HCT116 (cell line): ENCODE results near the gene NOC4L. TPM values are rescaled to one million over a fixed set of nuclear protein-coding genes. Genes with fewer than 3 reads are reported as not detected.

Source experiments
- ATAC-seq: fragments of 200-7000 bp; cut with Tn5 transposase; 2 replicates; pipeline ENCODE4 v1.9.1; 2020; ENCODE audit warnings: mild to moderate bottlenecking, moderate library complexity
- BruUV-seq: library from RNA; stranded (reverse); fragments of 400-500 nt; replicated peaks from 2 replicates; lab custom pipeline; 2021; lab: Mats Ljungman, UMichigan
- CTCF ChIA-PET: fragments of 300-600 bp; sonication (Branson Sonifier 250); formaldehyde crosslinking; loops from one replicate; lab custom pipeline; 2021; ENCODE audit warnings: antibody characterized with exemption; lab: Charles Lee
- POLR2A ChIA-PET: fragments of 300-600, 350-600 bp; sonication (Branson Sonifier 250); formaldehyde crosslinking; loops from one replicate; lab custom pipeline; 2021; ENCODE audit warnings: antibody characterized with exemption; lab: Charles Lee
- RAD21 ChIA-PET, 2 experiments: fragments of 300-600 bp; sonication (Branson Sonifier 250); formaldehyde crosslinking; loops; one replicate each; lab custom pipeline; 2023; ENCODE audit warnings: low total read pairs in 2 of 2; ENCODE audit not compliant: uncharacterized antibody in 2 of 2, unreplicated experiment in 2 of 2, low non-redundant PET in 1 of 2; lab: Charles Lee
- DNase-seq: peaks from one replicate; pipeline ENCODE4 v3.0.0-alpha.2; 2010; ENCODE audit warnings: low read depth, low spot score
- H2AFZ ChIP-seq: fragments of 200-600 bp; shearing (Covaris generic), sonication (generic); 2 replicates; pipeline ENCODE4 v1.6.1; 2017; ENCODE audit warnings: low read depth, mixed run types, mixed read lengths, antibody characterized with exemption, low read length; ENCODE audit not compliant: poor library complexity, severe bottlenecking
- H3K27ac ChIP-seq: 2 replicates; pipeline ENCODE4 v1.5.1; 2012; ENCODE audit warnings: low read depth, low read length
- H3K27me3 ChIP-seq: fragments of 200-600 bp; sonication (generic); 2 replicates; pipeline ENCODE4 v1.6.1; 2016; ENCODE audit warnings: mixed run types, low read length, mixed read lengths; ENCODE audit not compliant: insufficient read depth
- H3K36me3 ChIP-seq, 2 experiments: fragments of 200-500 bp in 1 of 2; fragments of 200-600 bp in 1 of 2; sonication (Bioruptor generic) in 1 of 2; sonication (generic) in 1 of 2; 2 replicates each; pipeline versions ENCODE4 v1.5.1 to v1.6.1; 2014 to 2016; ENCODE audit warnings: low read length in 2 of 2, inconsistent platforms in 1 of 2, mixed read lengths in 1 of 2, mixed run types in 1 of 2; ENCODE audit not compliant: insufficient read depth in 2 of 2, control insufficient read depth in 1 of 2
- H3K4me1 ChIP-seq, 2 experiments: fragments of 200-600 bp in 1 of 2; sonication (generic) in 1 of 2; 2 replicates each; pipeline versions ENCODE4 v1.5.1 to v1.6.1; 2012 to 2017; ENCODE audit warnings: low read length in 2 of 2, inconsistent platforms in 1 of 2, mild to moderate bottlenecking in 1 of 2, mixed read lengths in 1 of 2, mixed run types in 1 of 2, moderate library complexity in 1 of 2; ENCODE audit not compliant: insufficient read depth in 2 of 2, control insufficient read depth in 1 of 2
- H3K4me2 ChIP-seq: fragments of 200-600 bp; sonication (generic); 2 replicates; pipeline ENCODE4 v1.6.1; 2017; ENCODE audit warnings: mixed run types, low read length, mixed read lengths
- H3K4me3 ChIP-seq, 2 experiments: fragments of 200-600 bp in 1 of 2; sonication (generic) in 1 of 2; replicated peaks in 1 of 2; 2 replicates each; pipeline ENCODE4 v1.5.1; 2011 to 2016; ENCODE audit warnings: low read length in 2 of 2, control low read depth in 1 of 2, low read depth in 1 of 2, mild to moderate bottlenecking in 1 of 2, mixed read lengths in 1 of 2, mixed run types in 1 of 2
- H3K79me2 ChIP-seq: fragments of 200-600 bp; sonication (generic); 2 replicates; pipeline ENCODE4 v1.6.1; 2017; ENCODE audit warnings: mild to moderate bottlenecking, mixed run types, low read length, moderate library complexity, mixed read lengths; ENCODE audit not compliant: insufficient read depth
- H3K9ac ChIP-seq: fragments of 200-600 bp; sonication (generic); 2 replicates; pipeline ENCODE4 v1.6.1; 2016; ENCODE audit warnings: low read length, mixed read lengths
- H3K9me2 ChIP-seq: fragments of 200-600 bp; sonication (generic), shearing (Covaris generic); 2 replicates; pipeline ENCODE4 v1.6.1; 2017; ENCODE audit warnings: mixed run types, mild to moderate bottlenecking, moderate library complexity; ENCODE audit not compliant: insufficient read depth
- H3K9me3 ChIP-seq, 2 experiments: fragments of 200-500 bp in 1 of 2; fragments of 200-600 bp in 1 of 2; sonication (Bioruptor generic) in 1 of 2; sonication (generic) in 1 of 2; 2 replicates each; pipeline ENCODE4 v1.6.1; 2014 to 2017; ENCODE audit warnings: low read length in 2 of 2, mixed read lengths in 2 of 2, inconsistent platforms in 1 of 2, low read depth in 1 of 2, mild to moderate bottlenecking in 1 of 2, mixed run types in 1 of 2, moderate library complexity in 1 of 2; ENCODE audit not compliant: control insufficient read depth in 1 of 2, insufficient read depth in 1 of 2
- H4K20me1 ChIP-seq: fragments of 200-600 bp; sonication (generic), shearing (Covaris generic); 2 replicates; pipeline ENCODE4 v1.6.1; 2017; ENCODE audit warnings: mixed run types, mild to moderate bottlenecking, moderate library complexity; ENCODE audit not compliant: insufficient read depth
- ATF3 ChIP-seq: IDR thresholded peaks from 2 replicates; pipeline ENCODE4 v1.6.1; 2012
- CBX3 ChIP-seq: IDR thresholded peaks from 2 replicates; pipeline ENCODE4 v1.6.1; 2012; ENCODE audit warnings: low read depth
- CEBPB ChIP-seq: IDR thresholded peaks from 2 replicates; pipeline ENCODE4 v1.6.1; 2012; ENCODE audit warnings: low read depth
- EGR1 ChIP-seq: IDR thresholded peaks from 2 replicates; pipeline ENCODE4 v1.6.1; 2012; ENCODE audit warnings: low read depth
- ELF1 ChIP-seq: IDR thresholded peaks from 2 replicates; pipeline ENCODE4 v1.6.1; 2012; ENCODE audit warnings: low read depth, borderline replicate concordance
- EZH2 ChIP-seq: fragments of 200-600 bp; sonication (generic); IDR thresholded peaks from 2 replicates; pipeline ENCODE4 v1.6.1; 2017; ENCODE audit warnings: antibody characterized with exemption, mixed run types
- EZH2phosphoT487 ChIP-seq: fragments of 200-600 bp; IDR thresholded peaks from 2 replicates; pipeline ENCODE4 v1.6.1; 2018; ENCODE audit warnings: antibody characterized with exemption, borderline replicate concordance
- FOSL1 ChIP-seq: IDR thresholded peaks from 2 replicates; pipeline ENCODE4 v1.6.1; 2012; ENCODE audit warnings: low read depth
- JUND ChIP-seq: IDR thresholded peaks from 2 replicates; pipeline ENCODE4 v1.6.1; 2012
- MAX ChIP-seq: IDR thresholded peaks from 2 replicates; pipeline ENCODE4 v1.6.1; 2012
- POLR2A ChIP-seq: IDR thresholded peaks from 2 replicates; pipeline ENCODE4 v1.7.0; 2011; ENCODE audit warnings: borderline replicate concordance; ENCODE audit not compliant: insufficient read depth, insufficient read length; ENCODE audit errors: extremely low read depth
- POLR2AphosphoS5 ChIP-seq: IDR thresholded peaks from 2 replicates; pipeline ENCODE4 v1.6.1; 2011; ENCODE audit warnings: mild to moderate bottlenecking, low read depth, low read length, moderate library complexity
- RAD21 ChIP-seq: IDR thresholded peaks from 2 replicates; pipeline ENCODE4 v1.6.1; 2012; ENCODE audit warnings: low read depth, mild to moderate bottlenecking
- SIN3A ChIP-seq: IDR thresholded peaks from 2 replicates; pipeline ENCODE4 v1.6.1; 2012; ENCODE audit warnings: low read depth
- SP1 ChIP-seq: IDR thresholded peaks from 2 replicates; pipeline ENCODE4 v1.6.1; 2012; ENCODE audit warnings: low read depth
- SRF ChIP-seq: IDR thresholded peaks from 2 replicates; pipeline ENCODE4 v1.6.1; 2012; ENCODE audit warnings: low read depth
- TCF7L2 ChIP-seq: IDR thresholded peaks from 2 replicates; pipeline ENCODE4 v1.7.0; 2011; ENCODE audit warnings: borderline replicate concordance, inconsistent platforms; ENCODE audit not compliant: insufficient read depth, insufficient read length; ENCODE audit errors: extremely low read depth
- YY1 ChIP-seq: IDR thresholded peaks from 2 replicates; pipeline ENCODE4 v1.6.1; 2011; ENCODE audit warnings: low read length, low read depth, moderate library complexity, mild to moderate bottlenecking; ENCODE audit not compliant: insufficient replicate concordance; ENCODE audit errors: extremely low read depth
- ZNF274 ChIP-seq: fragments of 200-500 bp; sonication (Bioruptor generic); IDR thresholded peaks from 2 replicates; pipeline ENCODE4 v1.6.1; 2014; ENCODE audit warnings: mild to moderate bottlenecking, low read depth, low read length, inconsistent platforms
- intact Hi-C: fragments of 100-400 bp; cut with micrococcal nuclease; formaldehyde crosslinking; loops from 2 replicates; pipeline ENCODE4 v1.10.0; 2022
- total RNA-seq: library from RNA; stranded (reverse); gene quantifications from one replicate; pipeline ENCODE4 v1.2.1, GENCODE V29; 2021; ENCODE audit not compliant: unreplicated experiment

Gene NOC4L
- total RNA-seq, 1 experiment from 2014 or later = 47.6 TPM

- H4K20me1 ChIP-seq = no peaks in the 10 kb centered on the region
- RAD21 ChIA-PET = no interaction called here
- H3K4me1 ChIP-seq = no peaks in the 10 kb centered on the region
- CTCF ChIA-PET = no interaction called here
- H3K4me2 ChIP-seq = no peak overlapping the region
- no peaks in the 10 kb centered on the region for H3K27me3 ChIP-seq
- H3K27ac ChIP-seq = no peak overlapping the region
- no peaks in the 10 kb centered on the region for H3K9me3 ChIP-seq
- ATAC-seq (no peak), DNase-seq (no peak)
- no TSS peak for BruUV-seq
- POLR2A ChIA-PET = interaction anchor here (1.9 kb wide), 1 partner anchor 13 kb away, joined by 8 read pairs; no protein-coding TSS in a partner anchor
- H3K4me3 ChIP-seq = no peak overlapping the region
- H3K79me2 ChIP-seq = no peaks in the 10 kb centered on the region
- no peak overlapping the region for H3K9ac ChIP-seq
- intact Hi-C loops = no loop called here
- no peaks in the 10 kb centered on the region for H3K36me3 ChIP-seq
- no peaks in the 10 kb centered on the region for H3K9me2 ChIP-seq
- no peak overlapping the region for H2AFZ ChIP-seq
- TF ChIP-seq FOSL1 (no peak), YY1 (no peak), ZNF274 (no peak), JUND (no peak), POLR2AphosphoS5 (no peak), CBX3 (no peak), EZH2 (no peak)
Observed at GRCh38 chr12:132176385-132176919, 32.2 kb downstream of the NOC4L start.

GRCh38 chr12:132176920-132177551, 32.8 kb downstream of the NOC4L start:
- ATAC-seq = no peak
- intact Hi-C loops = no loop called here

More at GRCh38 chr12:132176920-132177551, 32.8 kb downstream of the NOC4L start:
- Histone ChIP-seq H3K9me3 (no peaks in the 10 kb centered on the region), H3K27ac (no peak overlapping the region), H3K36me3 (no peaks in the 10 kb centered on the region), H3K9me2 (no peaks in the 10 kb centered on the region), H3K4me3 (no peak overlapping the region), H3K4me1 (no peaks in the 10 kb centered on the region), H3K27me3 (no peaks in the 10 kb centered on the region), H3K9ac (no peak overlapping the region), H3K4me2 (no peak overlapping the region), H3K79me2 (no peaks in the 10 kb centered on the region), H2AFZ (no peak overlapping the region), H4K20me1 (no peaks in the 10 kb centered on the region)
- ChIA-PET RAD21 (no interaction called here), POLR2A (interaction anchor here (1.9 kb wide), 1 partner anchor 12 kb away, joined by 8 read pairs; no protein-coding TSS in a partner anchor), CTCF (no interaction called here)
- BruUV-seq = no TSS peak
- no peak for DNase-seq
- TF ChIP-seq EGR1 (no peak), SRF (no peak), POLR2A (no peak), ATF3 (no peak), EZH2phosphoT487 (no peak), SIN3A (no peak), YY1 (no peak), SP1 (no peak), CEBPB (no peak), TCF7L2 (no peak), JUND (no peak), MAX (no peak), ELF1 (no peak), ZNF274 (no peak), RAD21 (no peak)
